Fibroblast of skin of right biceps (primary cell): ENCODE measurements around the gene INPP5B.

ENCODE experiments used
- DNase-seq: peaks from one replicate; pipeline ENCODE4 v3.0.0-alpha.2; 2013

The INPP5B gene

DNA sequence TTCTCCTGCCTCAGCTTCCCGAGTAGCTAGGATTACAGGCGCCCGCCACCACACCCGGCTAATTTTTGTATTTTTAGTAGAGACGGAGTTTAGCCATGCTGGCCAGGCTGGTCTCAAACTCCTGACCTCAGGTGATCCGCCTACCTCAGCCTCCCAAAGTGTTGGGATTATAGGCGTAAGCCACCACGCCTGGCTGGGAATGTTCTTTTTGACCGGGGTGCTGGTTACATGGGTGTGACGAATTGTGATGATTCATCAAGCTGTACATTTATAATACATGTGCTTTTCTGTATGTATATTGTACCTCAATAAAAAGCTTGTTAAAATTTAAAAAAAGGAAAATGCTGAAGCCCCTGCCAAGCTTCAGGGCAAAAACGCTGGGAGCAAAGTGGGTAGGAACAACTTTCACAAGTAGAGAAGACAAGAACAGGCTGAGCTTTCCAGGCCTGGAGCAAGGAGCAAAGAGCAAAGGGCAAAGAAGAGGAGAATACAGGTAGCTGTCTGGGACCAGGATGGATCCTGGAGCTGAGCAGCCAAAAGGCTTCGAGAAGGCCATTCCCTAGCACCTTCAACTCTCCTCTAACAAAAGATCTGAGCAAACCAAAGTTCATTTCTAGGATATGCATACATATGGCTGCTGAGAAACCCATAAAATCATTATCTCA is 118.3 kb downstream of the INPP5B start:
- no peak for DNase-seq

DNA sequence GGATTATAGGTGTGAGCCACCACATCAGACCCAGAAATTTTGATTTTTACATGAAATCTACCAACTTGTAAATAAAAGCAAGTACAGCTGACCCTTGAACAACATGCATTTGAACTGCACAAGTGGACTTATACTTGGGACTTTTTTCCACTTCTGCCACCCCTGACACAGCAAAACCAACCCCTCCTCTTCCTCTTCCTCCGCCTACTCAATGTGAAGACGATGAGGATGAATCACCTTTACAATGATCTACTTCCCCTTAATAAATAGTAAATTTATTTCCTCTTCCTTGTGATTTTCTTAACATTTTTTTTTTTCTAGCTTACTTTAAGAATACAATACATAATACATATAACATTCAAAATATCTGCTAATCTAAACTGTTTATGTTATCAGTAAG is 121.3 kb downstream of the INPP5B start:
- DNase-seq: no peak

DNA sequence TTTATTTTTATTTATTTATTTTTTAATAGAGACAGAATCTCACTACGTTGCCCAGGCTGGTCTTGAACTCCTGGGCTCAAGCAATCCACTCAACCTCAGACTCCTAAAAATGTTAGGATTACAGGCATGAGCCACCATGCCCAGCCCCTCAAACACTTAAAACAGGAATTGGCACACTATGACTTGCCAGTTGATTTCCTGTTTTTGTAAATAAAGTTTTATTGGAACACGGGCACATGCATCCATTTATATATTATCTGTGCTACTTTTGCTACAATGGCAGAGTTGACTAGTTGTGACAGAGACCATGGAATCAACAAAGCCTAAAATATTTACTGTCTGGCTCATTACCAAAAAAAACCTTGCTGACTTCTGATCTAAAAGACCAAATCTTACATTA is 122.9 kb downstream of the INPP5B start:
- DNase-seq: no peak

- no peak for DNase-seq
These were observed 123.7 kb downstream of the INPP5B start for GRCh38 chr1:37822906-37823815.

GRCh38 chr1:37821481-37821880 is 125.4 kb downstream of the INPP5B start:
- DNase-seq: no peak

GRCh38 chr1:37817481-37817880 is 129.4 kb downstream of the INPP5B start:
- DNase-seq: no peak

DNA sequence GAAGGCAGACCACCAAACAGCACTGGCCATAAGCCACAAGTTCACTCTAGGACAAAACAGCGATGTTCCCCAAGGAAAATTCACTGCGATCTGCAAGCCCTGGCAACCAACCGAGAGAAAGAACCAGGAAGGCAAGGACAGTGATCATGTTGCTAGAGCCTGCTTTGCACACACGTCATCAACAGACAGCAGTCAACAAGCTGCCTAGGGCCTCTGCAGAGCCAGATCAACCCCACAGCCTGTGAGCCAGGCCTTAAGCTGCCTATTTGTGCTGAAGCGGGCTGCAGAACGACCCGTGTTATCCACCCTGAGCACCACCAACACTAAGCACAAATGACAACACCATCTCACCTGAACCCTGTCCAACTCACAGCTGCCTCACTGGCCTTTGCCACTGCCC is 132.6 kb downstream of the INPP5B start:
- DNase-seq: no peak

DNA sequence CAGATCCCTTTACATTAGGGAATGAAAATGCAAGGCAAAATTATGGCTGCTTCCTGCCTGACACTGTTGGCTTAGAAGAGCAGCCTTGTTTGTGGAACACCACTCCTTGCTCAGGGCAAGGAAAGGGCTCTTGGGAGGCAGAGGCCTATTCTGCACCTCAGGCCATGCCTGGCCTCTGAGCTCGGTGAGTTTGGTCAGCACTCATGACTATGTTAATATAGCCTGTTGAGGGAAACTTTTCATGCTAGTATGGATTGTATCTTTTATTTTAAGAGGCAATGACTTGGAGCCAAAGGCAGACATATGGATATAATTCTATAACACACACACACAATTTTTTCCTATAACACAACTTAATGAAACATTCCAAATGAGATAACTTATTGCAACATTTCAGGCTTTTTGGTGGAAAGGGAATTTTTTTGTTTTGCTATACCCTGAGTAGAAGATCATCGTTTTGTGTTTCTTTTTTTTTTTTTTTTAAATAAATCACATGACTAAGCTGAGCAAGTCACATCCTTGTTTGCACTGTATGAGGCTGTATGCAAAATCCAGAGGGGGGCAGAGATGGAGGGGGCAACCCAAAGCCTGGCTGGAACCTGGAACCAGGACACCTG is 133.2 kb downstream of the INPP5B start:
- no peak for DNase-seq

DNA sequence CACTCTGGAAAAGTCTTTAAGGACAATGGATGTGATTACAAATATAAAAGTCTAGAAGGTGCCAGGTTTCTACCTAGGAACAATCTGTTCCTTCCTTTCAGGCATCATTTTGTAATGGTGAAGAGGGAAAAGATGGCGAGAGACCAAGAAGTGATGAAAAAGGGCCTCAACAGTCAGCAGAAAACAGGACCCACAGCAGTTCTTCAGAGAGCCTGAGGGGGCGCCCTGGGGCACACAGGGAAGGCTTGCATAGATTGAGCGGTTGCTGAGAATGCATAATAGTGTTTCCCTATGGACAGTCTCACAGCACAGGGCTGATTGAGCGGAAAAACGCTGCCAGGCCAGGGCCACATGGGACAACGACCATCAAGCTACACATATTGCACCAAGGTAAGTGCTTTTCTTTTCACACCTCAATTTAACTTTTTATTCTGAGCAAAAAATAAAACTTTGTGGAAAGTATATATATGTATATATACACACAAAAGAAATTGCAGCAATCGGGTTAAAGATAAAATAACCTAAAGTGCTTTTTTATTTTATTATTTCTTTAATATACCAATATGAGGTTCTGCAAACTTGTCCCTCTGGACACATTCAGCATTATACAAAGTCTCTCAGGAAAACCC is 135.7 kb downstream of the INPP5B start:
- DNase-seq: peak; percentile 80
